ENCODE results near the gene MAP1LC3A.
"Not testable (repeated sequence)": the region's sequence is repeated elsewhere in the genome, so short reads cannot be mapped to it uniquely, and the experiment has no call there.

DNA sequence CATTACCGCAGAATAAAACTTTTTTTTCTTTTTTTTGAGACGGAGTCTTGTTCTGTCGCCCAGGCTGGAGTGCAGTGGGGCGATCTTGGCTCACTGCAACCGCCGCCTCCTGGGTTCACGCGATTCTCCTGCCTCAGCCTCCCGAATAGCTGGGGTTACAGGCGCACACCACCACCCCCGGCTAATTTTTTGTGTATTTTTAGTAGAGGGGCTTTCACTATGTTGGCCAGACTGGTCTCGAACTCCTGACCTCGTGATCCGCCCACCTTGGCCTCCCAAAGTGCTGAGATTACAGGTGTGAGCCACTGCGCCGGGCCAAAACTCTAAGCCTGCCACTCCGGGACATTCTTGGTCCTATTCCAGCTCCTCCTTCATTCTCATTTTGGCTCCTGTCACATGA is 44.5 kb upstream of the MAP1LC3A start:
- TF ChIP-seq, protein P1, sequence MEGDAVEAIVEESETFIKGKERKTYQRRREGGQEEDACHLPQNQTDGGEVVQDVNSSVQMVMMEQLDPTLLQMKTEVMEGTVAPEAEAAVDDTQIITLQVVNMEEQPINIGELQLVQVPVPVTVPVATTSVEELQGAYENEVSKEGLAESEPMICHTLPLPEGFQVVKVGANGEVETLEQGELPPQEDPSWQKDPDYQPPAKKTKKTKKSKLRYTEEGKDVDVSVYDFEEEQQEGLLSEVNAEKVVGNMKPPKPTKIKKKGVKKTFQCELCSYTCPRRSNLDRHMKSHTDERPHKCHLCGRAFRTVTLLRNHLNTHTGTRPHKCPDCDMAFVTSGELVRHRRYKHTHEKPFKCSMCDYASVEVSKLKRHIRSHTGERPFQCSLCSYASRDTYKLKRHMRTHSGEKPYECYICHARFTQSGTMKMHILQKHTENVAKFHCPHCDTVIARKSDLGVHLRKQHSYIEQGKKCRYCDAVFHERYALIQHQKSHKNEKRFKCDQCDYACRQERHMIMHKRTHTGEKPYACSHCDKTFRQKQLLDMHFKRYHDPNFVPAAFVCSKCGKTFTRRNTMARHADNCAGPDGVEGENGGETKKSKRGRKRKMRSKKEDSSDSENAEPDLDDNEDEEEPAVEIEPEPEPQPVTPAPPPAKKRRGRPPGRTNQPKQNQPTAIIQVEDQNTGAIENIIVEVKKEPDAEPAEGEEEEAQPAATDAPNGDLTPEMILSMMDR (IDR thresholded peaks at IDR 0.05; ENCODE audit: low read length): not testable (repeated sequence)
- not testable (repeated sequence) for TF ChIP-seq EZH2phosphoT487 (IDR thresholded peaks at IDR 0.05; ENCODE audit: low read length); EZH2 (optimal IDR thresholded peaks at IDR 0.05; ENCODE audit: low read depth, low read length)
